HepG2 (cell line): ENCODE measurements around the gene CASP5. TPM values are rescaled to one million over a fixed set of nuclear protein-coding genes. Genes with fewer than 3 reads are reported as not detected.

Experiments used
- ATAC-seq: fragments of 200-7000 bp; cut with Tn5 transposase; 3 replicates; pipeline ENCODE4 v1.9.1; 2020; ENCODE audit warnings: mild to moderate bottlenecking, moderate library complexity
- BruUV-seq: library from RNA; stranded (reverse); fragments of 400-500 nt; replicated peaks from 2 replicates; lab custom pipeline; 2021; lab: Mats Ljungman, UMichigan
- CTCF ChIA-PET: fragments of 300-600 bp; formaldehyde crosslinking; extraction: SDS; loops from one replicate; lab custom pipeline; 2021; ENCODE audit warnings: low total read pairs, inconsistent platforms, low intra/inter-chr PET ratio; lab: Yijun Ruan, JAX
- POLR2A ChIA-PET: fragments of 350-600 bp; sonication (Branson Sonifier 250); formaldehyde crosslinking; loops from one replicate; lab custom pipeline; 2020; ENCODE audit warnings: antibody characterized with exemption, inconsistent platforms; lab: Yijun Ruan, JAX
- DNase-seq: peaks from one replicate; pipeline ENCODE4 v3.0.0-alpha.2; 2015; ENCODE audit warnings: low spot score
- FAIRE-seq: peaks from 3 replicates; lab custom pipeline; 2011; peaks lifted over from hg19 to GRCh38; lab: Jason Lieb, UNC
- H2AFZ ChIP-seq: one replicate; pipeline ENCODE4 v1.6.1; 2011; ENCODE audit warnings: low read length, inconsistent platforms
- H3K27ac ChIP-seq: fragments of 300-600 bp; 3 replicates; pipeline ENCODE4 v1.8.0; 2011; ENCODE audit warnings: mixed run types, mild to moderate bottlenecking, mixed read lengths, low read length, inconsistent platforms; ENCODE audit not compliant: insufficient read depth; ENCODE audit errors: extremely low read length
- H3K27me3 ChIP-seq, 2 experiments: fragments of 200-600 bp in 1 of 2; 2 replicates in 1 of 2; 3 replicates in 1 of 2; pipeline versions ENCODE4 v1.6.0 to v1.8.0; 2011; ENCODE audit warnings: low read length in 2 of 2, mild to moderate bottlenecking in 2 of 2, moderate library complexity in 2 of 2, inconsistent platforms in 1 of 2; ENCODE audit not compliant: insufficient read depth in 2 of 2, control insufficient read depth in 1 of 2
- H3K36me3 ChIP-seq, 2 experiments: fragments of 200-600 bp in 1 of 2; replicated peaks in 1 of 2; 2 replicates in 1 of 2; 3 replicates in 1 of 2; pipeline versions ENCODE4 v1.5.1 to v1.8.0; 2011; ENCODE audit warnings: low read length in 2 of 2, inconsistent platforms in 1 of 2; ENCODE audit not compliant: insufficient read depth in 2 of 2, control insufficient read depth in 1 of 2
- H3K4me1 ChIP-seq: 2 replicates; pipeline ENCODE4 v1.5.1; 2012; ENCODE audit warnings: low read length, inconsistent platforms; ENCODE audit not compliant: insufficient read depth
- H3K4me2 ChIP-seq: 2 replicates; pipeline ENCODE4 v1.6.0; 2011; ENCODE audit warnings: low read depth, low read length, inconsistent platforms
- H3K4me3 ChIP-seq, 3 experiments: fragments of 200-600 bp in 1 of 3; sonication (generic), shearing (Covaris generic) in 1 of 3; replicated peaks in 1 of 3; 2 replicates each; pipeline ENCODE4 v1.5.1; 2011 to 2016; ENCODE audit warnings: low read length in 3 of 3, inconsistent platforms in 2 of 3, low read depth in 2 of 3, mild to moderate bottlenecking in 2 of 3, control low read depth in 1 of 3, mixed read lengths in 1 of 3; ENCODE audit not compliant: insufficient read depth in 1 of 3
- H3K79me2 ChIP-seq: one replicate; pipeline ENCODE4 v1.6.1; 2011; ENCODE audit warnings: low read length, inconsistent platforms; ENCODE audit not compliant: insufficient read depth
- H3K9ac ChIP-seq: 2 replicates; pipeline ENCODE4 v1.6.0; 2011; ENCODE audit warnings: mild to moderate bottlenecking, low read depth, low read length, inconsistent platforms; ENCODE audit not compliant: insufficient read depth
- H3K9me3 ChIP-seq: 2 replicates; pipeline ENCODE4 v1.5.1; 2012; ENCODE audit warnings: mild to moderate bottlenecking, low read length
- H4K20me1 ChIP-seq: 2 replicates; pipeline ENCODE4 v1.6.0; 2011; ENCODE audit warnings: inconsistent platforms, mild to moderate bottlenecking, low read length, moderate library complexity; ENCODE audit not compliant: insufficient read depth
- ATF2 ChIP-seq: sonication (generic); formaldehyde crosslinking; IDR thresholded peaks from 2 replicates; pipeline ENCODE4 v1.4.0; 2020; ENCODE audit warnings: missing genetic modification reagents
- ELF3 ChIP-seq: IDR thresholded peaks from 2 replicates; pipeline ENCODE4 v1.6.1; 2016; ENCODE audit warnings: missing genetic modification reagents, missing compliant biosample characterization
- EP300 ChIP-seq, 3 experiments: sonication (generic) in 1 of 3; formaldehyde crosslinking in 1 of 3; IDR thresholded peaks; 2 replicates each; pipeline versions ENCODE4 v1.5.1 to v1.6.1; 2011 to 2020; ENCODE audit warnings: low read depth in 2 of 3, low read length in 2 of 3, borderline replicate concordance in 1 of 3, improper control_type of control experiment in 1 of 3, mild to moderate bottlenecking in 1 of 3, missing genetic modification reagents in 1 of 3, moderate library complexity in 1 of 3
- GABPB1 ChIP-seq: IDR thresholded peaks from 2 replicates; pipeline ENCODE4 v1.6.1; 2016; ENCODE audit warnings: mild to moderate bottlenecking, missing genetic modification reagents, moderate library complexity, missing compliant biosample characterization
- GFI1 ChIP-seq: sonication (generic); formaldehyde crosslinking; IDR thresholded peaks from 2 replicates; pipeline ENCODE4 v1.5.0; 2020; ENCODE audit warnings: missing genetic modification reagents, mild to moderate bottlenecking, borderline replicate concordance
- GTF2F1 ChIP-seq: fragments of 150-350 bp; IDR thresholded peaks from 2 replicates; pipeline ENCODE4 v1.6.1; 2014; ENCODE audit warnings: low read length
- HMGXB3 ChIP-seq: sonication (generic); formaldehyde crosslinking; IDR thresholded peaks from 2 replicates; pipeline ENCODE4 v1.4.0; 2020; ENCODE audit warnings: missing genetic modification reagents, borderline replicate concordance
- ISL2 ChIP-seq: sonication (generic); formaldehyde crosslinking; IDR thresholded peaks from 2 replicates; pipeline ENCODE4 v1.5.0; 2020; ENCODE audit warnings: missing genetic modification reagents
- MXD4 ChIP-seq: IDR thresholded peaks from 2 replicates; pipeline ENCODE4 v1.6.1; 2016; ENCODE audit warnings: mild to moderate bottlenecking, missing biosample characterization, missing genetic modification reagents
- RORA ChIP-seq: sonication (generic); formaldehyde crosslinking; IDR thresholded peaks from 2 replicates; pipeline ENCODE4 v1.5.0; 2020; ENCODE audit warnings: mild to moderate bottlenecking, missing genetic modification reagents, moderate library complexity
- RXRB ChIP-seq: IDR thresholded peaks from 2 replicates; pipeline ENCODE4 v1.6.1; 2016; ENCODE audit warnings: borderline replicate concordance, missing genetic modification reagents, missing compliant biosample characterization
- SIN3A ChIP-seq: IDR thresholded peaks from 2 replicates; pipeline ENCODE4 v1.6.1; 2011; ENCODE audit warnings: low read depth, mild to moderate bottlenecking, control low read depth, low read length, borderline replicate concordance
- TFDP1 ChIP-seq: IDR thresholded peaks from 2 replicates; pipeline ENCODE4 v1.6.1; 2016; ENCODE audit warnings: missing compliant biosample characterization, missing genetic modification reagents, borderline replicate concordance
- ZBTB14 ChIP-seq: sonication (generic); formaldehyde crosslinking; IDR thresholded peaks from 2 replicates; pipeline ENCODE4 v1.4.0; 2020; ENCODE audit warnings: missing genetic modification reagents
- ZBTB20 ChIP-seq: sonication (generic); formaldehyde crosslinking; IDR thresholded peaks from 2 replicates; pipeline ENCODE4 v1.8.1; 2023; ENCODE audit warnings: missing genetic modification reagents, low read depth, mild to moderate bottlenecking, borderline replicate concordance
- ZEB1 ChIP-seq: IDR thresholded peaks from 2 replicates; pipeline ENCODE4 v1.6.1; 2012; ENCODE audit warnings: mild to moderate bottlenecking, low read depth, inconsistent platforms; ENCODE audit not compliant: insufficient replicate concordance
- ZNF160 ChIP-seq: sonication (generic); formaldehyde crosslinking; IDR thresholded peaks from 2 replicates; pipeline ENCODE4 v1.8.0; 2022; ENCODE audit warnings: mild to moderate bottlenecking, inconsistent platforms, missing genetic modification reagents
- in situ Hi-C: cut with HindIII; loops from 2 replicates; pipeline ENCODE4 v1.10.0; 2017; ENCODE audit warnings: low pct_unique_long_range_greater_than_20kb; ENCODE audit not compliant: extremely low pct_ligation_motif_present
- intact Hi-C: fragments of 100-400 bp; cut with micrococcal nuclease; formaldehyde crosslinking; loops from one replicate; pipeline ENCODE4 v1.10.0; 2022; ENCODE audit not compliant: unreplicated experiment
- polyA plus RNA-seq, 8 experiments: library from polyadenylated mRNA; depleted of rRNA in 3 of 8; stranded (reverse) in 7 of 8; unstranded in 1 of 8; fragments of >200 nt; fragmentation: Illumina TruSeq in 4 of 8; extraction: Trizol in 4 of 8; gene quantifications; 2 replicates each; pipeline versions ENCODE4 v1.2.1 to v1.2.3, GENCODE V29; 2011 to 2016; ENCODE audit warnings: low read depth in 4 of 8, missing spikeins in 1 of 8, mixed read lengths in 1 of 8; ENCODE audit not compliant: insufficient read depth in 1 of 8
- total RNA-seq, 5 experiments: library from RNA; depleted of rRNA; stranded (reverse); fragments of >200 nt; fragmentation: Illumina TruSeq; extraction: Trizol; gene quantifications; 2 replicates each; pipeline ENCODE4 v1.2.3, GENCODE V29; 2016; ENCODE audit warnings: low read depth in 1 of 5

Gene CASP5
- total and polyA plus RNA-seq, 2 of the 13 experiments (the other 11 are each of a cell fraction or from before 2014, with no cell fraction given) = not detected

- no TSS peak for BruUV-seq
- Histone ChIP-seq H3K9me3 (no peaks in the 10 kb centered on the region), H3K27me3 (no peaks in the 10 kb centered on the region), H3K4me2 (no peak overlapping the region), H3K79me2 (peaks cover 4% of the 10 kb centered on the region), H3K4me3 (no peak overlapping the region), H3K4me1 (peaks cover 12% of the 10 kb centered on the region), H4K20me1 (no peaks in the 10 kb centered on the region), H2AFZ (no peak overlapping the region), H3K9ac (no peak overlapping the region), H3K27ac (no peak overlapping the region), H3K36me3 (peaks cover 2 to 11% of the 10 kb centered on the region in 2 experiments; a peak in 1 of 5 replicates)
- peak; percentile 88 for ATAC-seq
- peak; percentile 63 for DNase-seq
- CTCF ChIA-PET = no interaction called here
- in situ Hi-C loops (no loop called here), intact Hi-C loops (no loop called here)
- POLR2A ChIA-PET = no interaction called here
- peak; percentile 51 for FAIRE-seq
- TF ChIP-seq SIN3A (no peak), ZBTB14 (no peak), ZEB1 (peak; percentile 90), HMGXB3 (CRISPR knock-in tag) (0 out of 2 replicates have a peak, but pooled peaks have one; percentile 31), TFDP1 (CRISPR knock-in tag) (no peak), ISL2 (CRISPR knock-in tag) (peak; percentile 76; the same call in 1 of the 2 replicates), GTF2F1 (no peak), GABPB1 (CRISPR knock-in tag) (no peak), GFI1 (CRISPR knock-in tag) (peak; percentile 50; the same call in 1 of the 2 replicates), EP300 (IDR thresholded peaks at IDR 0.05; ENCODE audit: low read depth in 2 of 2, low read length in 2 of 2) (peak; percentile 41 to 54; a peak in 2 of 4 replicates), EP300 (CRISPR knock-in tag; IDR thresholded peaks at IDR 0.05; ENCODE audit: borderline replicate concordance) (no peak), ELF3 (CRISPR knock-in tag) (peak; percentile 57; the same call in 1 of the 2 replicates), MXD4 (CRISPR knock-in tag) (no peak), RORA (no peak), ZBTB20 (CRISPR knock-in tag) (no peak), RXRB (CRISPR knock-in tag) (0 out of 2 replicates have a peak, but pooled peaks have one; percentile 26), ZNF160 (CRISPR knock-in tag) (no peak), ATF2 (peak; percentile 58; the same call in 1 of the 2 replicates)
Measured at GRCh38 chr11:104956528-104956927, 66.4 kb downstream of the CASP5 start.
